H1 (cell line): ENCODE results near the gene SLC26A8. TPM values are rescaled to one million over a fixed set of nuclear protein-coding genes. Genes with fewer than 3 reads are reported as not detected.

ENCODE experiments used
- USF2 ChIP-seq: IDR thresholded peaks from 2 replicates; pipeline ENCODE4 v1.6.1; 2011; ENCODE audit warnings: low read length, improper control_type of control experiment
- polyA plus RNA-seq, 7 experiments: library from polyadenylated mRNA; depleted of rRNA in 3 of 7; stranded (reverse) in 5 of 7; unstranded in 2 of 7; fragments of >200 nt in 5 of 7; fragments of 200-250 nt in 2 of 7; gene quantifications; 1 replicate in 5 of 7; 2 replicates in 1 of 7; 4 replicates in 1 of 7; pipeline versions ENCODE4 v1.2.1 to v1.2.3, GENCODE V29; 2011 to 2013; ENCODE audit warnings: missing spikeins in 2 of 7, mixed read lengths in 2 of 7
- total RNA-seq: library from RNA; stranded (reverse); fragmentation: NEBNext Ultra II Directional; extraction: Animal tissue kit (Norgen Biotek cat#: 25700); gene quantifications from 2 replicates; pipeline ENCODE4 v1.2.1, GENCODE V29; 2021

Gene SLC26A8
- total and polyA plus RNA-seq, 2 of the 8 experiments (the other 6 are each of a cell fraction or from before 2014, with no cell fraction given) = 0.56 to 0.57 TPM

- no peak for TF ChIP-seq USF2
Observed at GRCh38 chr6:35907750-35908149, 116.7 kb downstream of the SLC26A8 start (continued).
